Measurements from ENCODE around the gene CACNA1E. TPM values are rescaled to one million over a fixed set of nuclear protein-coding genes. Genes with fewer than 3 reads are reported as not detected.
"Not testable (repeated sequence)": the region's sequence is repeated elsewhere in the genome, so short reads cannot be mapped to it uniquely, and the experiment has no call there.

The CACNA1E gene
- total RNA-seq, 2 donors from 2014 or later, result 0.44 to 0.53 TPM

DNA sequence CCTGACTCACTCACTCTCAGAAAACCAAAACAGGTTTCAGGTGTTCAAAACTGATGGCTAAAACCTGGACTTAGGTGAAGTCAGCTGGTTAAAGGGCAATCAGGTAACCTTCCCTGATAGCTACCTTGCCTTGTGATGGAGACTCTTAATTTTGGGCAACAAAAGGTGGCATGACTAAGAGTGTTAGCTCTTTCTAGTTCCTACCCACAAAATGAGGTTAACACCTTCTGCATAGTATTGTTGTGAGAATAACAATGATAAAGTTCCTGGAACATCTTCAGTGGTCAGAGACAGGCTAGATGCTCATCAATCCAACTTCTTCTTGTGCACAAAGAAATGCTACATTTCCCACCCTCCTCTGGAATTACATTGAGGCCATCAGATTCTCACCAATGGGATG is 363.4 kb downstream of the CACNA1E start:
- Histone ChIP-seq H3K27ac (no peak overlapping the region), H3K27me3 (no peaks in the 10 kb centered on the region), H3K4me3 (no peak overlapping the region), H3K4me1 (no peaks in the 10 kb centered on the region), H3K9me3 (no peaks in the 10 kb centered on the region), H3K36me3 (no peaks in the 10 kb centered on the region), H3K9ac (ENCODE audit: low read depth in 2 of 2, low read length in 2 of 2) (no peak overlapping the region)
- DNase-seq, result no peak
- TF ChIP-seq, protein P1, sequence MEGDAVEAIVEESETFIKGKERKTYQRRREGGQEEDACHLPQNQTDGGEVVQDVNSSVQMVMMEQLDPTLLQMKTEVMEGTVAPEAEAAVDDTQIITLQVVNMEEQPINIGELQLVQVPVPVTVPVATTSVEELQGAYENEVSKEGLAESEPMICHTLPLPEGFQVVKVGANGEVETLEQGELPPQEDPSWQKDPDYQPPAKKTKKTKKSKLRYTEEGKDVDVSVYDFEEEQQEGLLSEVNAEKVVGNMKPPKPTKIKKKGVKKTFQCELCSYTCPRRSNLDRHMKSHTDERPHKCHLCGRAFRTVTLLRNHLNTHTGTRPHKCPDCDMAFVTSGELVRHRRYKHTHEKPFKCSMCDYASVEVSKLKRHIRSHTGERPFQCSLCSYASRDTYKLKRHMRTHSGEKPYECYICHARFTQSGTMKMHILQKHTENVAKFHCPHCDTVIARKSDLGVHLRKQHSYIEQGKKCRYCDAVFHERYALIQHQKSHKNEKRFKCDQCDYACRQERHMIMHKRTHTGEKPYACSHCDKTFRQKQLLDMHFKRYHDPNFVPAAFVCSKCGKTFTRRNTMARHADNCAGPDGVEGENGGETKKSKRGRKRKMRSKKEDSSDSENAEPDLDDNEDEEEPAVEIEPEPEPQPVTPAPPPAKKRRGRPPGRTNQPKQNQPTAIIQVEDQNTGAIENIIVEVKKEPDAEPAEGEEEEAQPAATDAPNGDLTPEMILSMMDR (IDR thresholded peaks at IDR 0.05), result no peak
- intact Hi-C loops (cut with DNase I), result no loop called here

DNA sequence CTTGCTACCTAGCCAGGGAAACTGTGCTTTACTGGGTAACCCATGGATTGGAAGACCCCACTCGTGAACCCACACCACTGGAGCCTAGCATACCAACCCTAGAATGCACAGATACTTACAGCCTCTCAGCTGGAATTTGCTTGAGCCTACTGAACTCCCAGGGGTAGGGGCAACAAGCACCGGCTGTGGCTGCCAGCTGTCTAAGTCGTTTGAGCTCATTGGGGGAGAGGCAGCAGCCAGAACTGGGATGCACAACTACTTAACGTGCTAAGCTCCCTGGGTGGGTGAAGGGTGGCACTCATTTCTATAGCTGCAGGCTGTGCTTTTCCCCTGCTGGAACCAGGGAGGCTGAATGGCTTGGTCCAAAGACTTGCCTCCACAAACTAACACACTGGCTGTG is 365.8 kb downstream of the CACNA1E start:
- Histone ChIP-seq H3K9ac (ENCODE audit: low read depth in 2 of 2, low read length in 2 of 2) (no peak overlapping the region), H3K4me1 (no peaks in the 10 kb centered on the region), H3K36me3 (no peaks in the 10 kb centered on the region), H3K27ac (no peak overlapping the region), H3K4me3 (no peak overlapping the region), H3K9me3 (no peaks in the 10 kb centered on the region), H3K27me3 (no peaks in the 10 kb centered on the region)
- intact Hi-C loops (cut with DNase I), result no loop called here
- TF ChIP-seq, protein P1 (IDR thresholded peaks at IDR 0.05), result no peak
- no peak for DNase-seq

DNA sequence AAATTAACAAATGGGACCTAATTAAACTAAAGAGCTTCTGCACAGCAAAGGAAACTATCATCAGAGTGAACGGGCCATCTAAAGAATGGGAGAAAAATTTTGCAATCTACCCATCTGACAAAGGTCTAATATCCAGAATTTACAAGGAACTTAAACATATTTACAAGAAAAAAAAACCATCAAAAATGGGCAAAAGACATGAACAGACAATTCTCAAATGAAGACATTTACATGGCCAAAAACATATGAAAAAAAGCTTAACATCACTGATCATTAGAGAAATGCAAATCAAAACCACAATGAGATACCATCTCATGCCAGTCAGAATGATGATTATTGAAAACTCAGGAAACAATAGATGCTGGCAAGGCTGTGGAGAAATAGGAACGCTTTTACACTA is 370.9 kb downstream of the CACNA1E start:
- H3K4me1 ChIP-seq; DNase-seq; H3K36me3 ChIP-seq; intact Hi-C loops (cut with DNase I); H3K27me3 ChIP-seq; H3K4me3 ChIP-seq; H3K9me3 ChIP-seq; H3K27ac ChIP-seq; H3K9ac ChIP-seq (ENCODE audit: low read depth in 2 of 2, low read length in 2 of 2): not testable (repeated sequence)

DNA sequence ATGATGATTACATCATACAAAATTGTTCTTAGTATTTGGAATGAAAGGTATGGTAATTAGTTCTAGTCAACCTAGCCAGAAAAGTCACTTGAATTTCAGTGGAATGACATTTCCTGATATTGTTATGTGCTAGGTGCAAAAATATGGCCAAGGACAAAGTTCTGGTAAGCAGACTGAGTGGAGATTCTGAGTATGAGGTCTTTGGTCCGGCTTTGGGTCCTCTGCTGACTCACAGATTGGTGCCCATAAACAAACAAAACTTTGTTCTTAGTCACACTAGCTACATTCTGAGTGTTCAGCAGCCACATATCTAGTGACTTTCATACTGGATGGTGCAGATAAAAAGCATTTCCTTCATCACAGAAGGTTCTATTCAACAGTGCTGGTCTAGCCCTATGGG is 372.1 kb downstream of the CACNA1E start:
- Histone ChIP-seq H3K4me1 (no peaks in the 10 kb centered on the region), H3K36me3 (no peaks in the 10 kb centered on the region), H3K27ac (no peak overlapping the region), H3K27me3 (no peaks in the 10 kb centered on the region), H3K9me3 (no peaks in the 10 kb centered on the region), H3K9ac (ENCODE audit: low read depth in 2 of 2, low read length in 2 of 2) (no peak overlapping the region), H3K4me3 (no peak overlapping the region)
- TF ChIP-seq, protein P1 (IDR thresholded peaks at IDR 0.05), result no peak
- intact Hi-C loops (cut with DNase I), result no loop called here
- DNase-seq, result no peak
